Esophagus muscularis mucosa (tissue), 4 donors: ENCODE measurements around the gene ST6GAL1. TPM values are rescaled to one million over a fixed set of nuclear protein-coding genes. Genes with fewer than 3 reads are reported as not detected.
A peak's percentile ranks its signal among the peaks of the same experiment; 100 is the strongest.

ENCODE experiments used
- DNase-seq: peaks from one replicate; pipeline ENCODE4 v3.0.0-alpha.2; 2017; ENCODE audit errors: extremely low spot score
- H3K27ac ChIP-seq, 4 donors: fragments of 200-600 bp; sonication (generic); replicated peaks in 1 of 4; 1 replicate in 3 of 4; 2 replicates in 1 of 4; pipeline ENCODE4 v1.5.1; 2016 to 2019; ENCODE audit warnings: mild to moderate bottlenecking in 1 of 4
- H3K27me3 ChIP-seq, 4 donors: fragments of 200-600 bp; sonication (generic); one replicate each; pipeline versions ENCODE4 v1.5.1 to v1.6.0; 2016 to 2019
- H3K36me3 ChIP-seq, 4 donors: fragments of 200-600 bp; sonication (generic); one replicate each; pipeline ENCODE4 v1.5.1; 2016 to 2019
- H3K4me1 ChIP-seq, 4 donors: fragments of 200-600 bp; sonication (generic); one replicate each; pipeline ENCODE4 v1.5.1; 2016 to 2019
- H3K4me3 ChIP-seq, 4 donors: fragments of 200-600 bp; sonication (generic); 1 replicate in 2 of 4; 2 replicates in 2 of 4; pipeline ENCODE4 v1.5.1; 2016 to 2019; ENCODE audit warnings: mild to moderate bottlenecking in 4 of 4, moderate library complexity in 1 of 4
- H3K9me3 ChIP-seq, 4 donors: fragments of 200-600 bp; sonication (generic); 1 replicate in 3 of 4; 2 replicates in 1 of 4; pipeline ENCODE4 v1.5.1; 2016 to 2019
- EP300 ChIP-seq: sonication (generic); formaldehyde crosslinking; IDR thresholded peaks from one replicate; pipeline ENCODE4 v1.6.1; 2017; ENCODE audit warnings: antibody characterized with exemption
- POLR2A ChIP-seq: fragments of 450-650 bp; IDR thresholded peaks from one replicate; pipeline ENCODE4 v1.6.1; 2017; ENCODE audit warnings: antibody characterized with exemption, moderate library complexity, mild to moderate bottlenecking, low read depth
- POLR2AphosphoS5 ChIP-seq, 2 donors: sonication (generic); formaldehyde crosslinking; IDR thresholded peaks; one replicate each; pipeline ENCODE4 v1.6.1; 2017; ENCODE audit warnings: antibody characterized with exemption in 2 of 2
- WGBS: methylation state at CpG from one replicate; pipeline ENCODE4 v1.1.5; 2018; 5-methylcytosine and 5-hydroxymethylcytosine counted together
- intact Hi-C: fragments of 100-400 bp; cut with DNase I; formaldehyde crosslinking; loops from one replicate; pipeline ENCODE4 v1.15.1; 2023
- total RNA-seq, 4 donors: library from RNA; depleted of rRNA; stranded (reverse); fragments of >200 nt; gene quantifications; one replicate each; pipeline versions ENCODE4 v1.1.0 to v1.2.1, GENCODE V29; 2016
- TF ChIP-seq, protein P1 (sequence below), 3 experiments: fragments of 200-600 bp in 2 of 3; fragments of 450-650 bp in 1 of 3; sonication (generic) in 2 of 3; IDR thresholded peaks; one replicate each; pipeline ENCODE4 v1.5.1; 2017 to 2019; ENCODE audit warnings: antibody characterized with exemption in 3 of 3, mild to moderate bottlenecking in 2 of 3, moderate library complexity in 1 of 3

Gene ST6GAL1
- total RNA-seq, 4 donors from 2014 or later, result 15.4 to 29.6 (median 24.4) TPM

DNA sequence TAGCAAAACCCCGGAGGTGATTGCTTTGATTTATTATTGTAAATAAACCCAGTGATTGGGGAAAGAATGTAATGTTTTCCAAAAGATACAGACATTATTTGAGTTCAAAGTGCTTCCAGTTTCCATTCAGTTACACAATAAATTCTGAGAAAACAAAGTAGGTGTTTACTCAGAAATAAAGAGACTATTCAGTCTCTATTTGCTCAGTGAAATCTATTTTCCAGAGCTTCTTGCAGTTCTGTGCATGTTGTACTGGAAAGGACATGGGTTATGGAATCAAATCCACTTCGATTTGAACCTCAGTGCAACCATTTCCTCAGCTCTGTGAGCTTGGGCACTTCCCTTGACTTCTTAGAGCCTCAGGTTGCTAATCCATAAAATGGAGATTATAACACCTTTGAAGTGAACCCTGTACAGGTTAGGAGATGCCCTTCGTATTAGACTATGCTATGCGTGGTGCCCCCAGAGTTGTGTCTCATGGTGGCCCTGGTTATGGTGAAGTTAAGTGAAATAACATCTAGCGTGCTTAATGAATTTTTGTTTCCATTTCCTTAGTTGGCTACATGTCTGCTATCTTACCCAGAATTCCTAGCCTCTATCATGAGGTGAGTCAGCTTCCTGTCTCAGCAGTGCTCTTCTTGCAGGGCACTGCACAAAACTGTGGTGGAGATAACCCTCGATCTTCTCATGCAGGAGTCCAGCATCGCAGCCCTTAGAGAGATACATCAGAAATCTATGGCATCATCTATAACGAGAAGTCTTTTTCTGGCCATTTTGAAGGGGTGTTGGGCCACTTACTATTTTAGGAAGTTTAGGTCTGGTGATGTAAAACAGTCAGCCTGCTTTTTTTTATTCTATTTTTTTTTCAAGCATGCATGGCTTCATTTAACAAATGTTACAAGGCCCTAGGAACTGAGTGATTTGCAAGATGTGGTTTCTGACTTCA is 111.3 kb downstream of the ST6GAL1 start:
- DNase-seq, result no peak
- peaks cover 0 to 25% (median 15%) of the 10 kb centered on the region in 4 donors for H3K4me1 ChIP-seq
- no peak overlapping the region for H3K27ac ChIP-seq
- intact Hi-C loops, result no loop called here
- H3K4me3 ChIP-seq, result no peak overlapping the region
- 73% methylated on average over 8 of the region's 8 CpGs for WGBS
- H3K9me3 ChIP-seq, result no peaks in the 10 kb centered on the region
- no peaks in the 10 kb centered on the region for H3K27me3 ChIP-seq
- TF ChIP-seq EP300 (no peak), POLR2AphosphoS5 (IDR thresholded peaks at IDR 0.05) (peak in 1 of 2 donors; percentile 32)
- peaks cover 0 to 22% (median 7%) of the 10 kb centered on the region in 4 donors for H3K36me3 ChIP-seq

DNA sequence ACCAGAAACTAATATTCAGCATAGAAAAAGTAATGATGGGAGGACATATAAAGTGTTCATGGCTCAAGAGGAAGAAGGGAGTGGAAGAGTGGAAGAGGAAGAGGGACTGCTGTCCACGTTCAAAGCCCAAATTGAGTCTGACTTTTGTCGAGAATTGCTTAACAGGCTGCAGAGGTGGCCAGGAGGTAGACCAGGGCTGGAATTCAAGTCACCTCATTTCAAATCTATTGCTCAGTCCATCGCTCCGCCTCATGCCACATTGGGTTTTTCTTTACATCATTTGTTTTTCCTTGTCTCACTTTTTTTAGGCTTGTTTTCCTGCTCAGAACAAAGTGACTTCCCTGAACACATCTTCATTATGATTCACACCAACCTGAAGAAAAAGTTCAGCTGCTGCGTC is 112.0 kb downstream of the ST6GAL1 start:
- Histone ChIP-seq H3K9me3 (no peaks in the 10 kb centered on the region), H3K27me3 (no peaks in the 10 kb centered on the region), H3K27ac (no peak overlapping the region), H3K4me1 (peaks cover 0 to 25% (median 15%) of the 10 kb centered on the region in 4 donors), H3K36me3 (peaks cover 0 to 22% (median 7%) of the 10 kb centered on the region in 4 donors), H3K4me3 (no peak overlapping the region)
- WGBS, result 87% methylated on average over 5 of the region's 5 CpGs
- intact Hi-C loops, result no loop called here
- DNase-seq, result no peak
- no peak for TF ChIP-seq EP300
- TF ChIP-seq, protein P1, sequence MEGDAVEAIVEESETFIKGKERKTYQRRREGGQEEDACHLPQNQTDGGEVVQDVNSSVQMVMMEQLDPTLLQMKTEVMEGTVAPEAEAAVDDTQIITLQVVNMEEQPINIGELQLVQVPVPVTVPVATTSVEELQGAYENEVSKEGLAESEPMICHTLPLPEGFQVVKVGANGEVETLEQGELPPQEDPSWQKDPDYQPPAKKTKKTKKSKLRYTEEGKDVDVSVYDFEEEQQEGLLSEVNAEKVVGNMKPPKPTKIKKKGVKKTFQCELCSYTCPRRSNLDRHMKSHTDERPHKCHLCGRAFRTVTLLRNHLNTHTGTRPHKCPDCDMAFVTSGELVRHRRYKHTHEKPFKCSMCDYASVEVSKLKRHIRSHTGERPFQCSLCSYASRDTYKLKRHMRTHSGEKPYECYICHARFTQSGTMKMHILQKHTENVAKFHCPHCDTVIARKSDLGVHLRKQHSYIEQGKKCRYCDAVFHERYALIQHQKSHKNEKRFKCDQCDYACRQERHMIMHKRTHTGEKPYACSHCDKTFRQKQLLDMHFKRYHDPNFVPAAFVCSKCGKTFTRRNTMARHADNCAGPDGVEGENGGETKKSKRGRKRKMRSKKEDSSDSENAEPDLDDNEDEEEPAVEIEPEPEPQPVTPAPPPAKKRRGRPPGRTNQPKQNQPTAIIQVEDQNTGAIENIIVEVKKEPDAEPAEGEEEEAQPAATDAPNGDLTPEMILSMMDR (IDR thresholded peaks at IDR 0.05), result no peak
- no peak for TF ChIP-seq POLR2AphosphoS5 (IDR thresholded peaks at IDR 0.05)
- TF ChIP-seq POLR2A, result no peak

DNA sequence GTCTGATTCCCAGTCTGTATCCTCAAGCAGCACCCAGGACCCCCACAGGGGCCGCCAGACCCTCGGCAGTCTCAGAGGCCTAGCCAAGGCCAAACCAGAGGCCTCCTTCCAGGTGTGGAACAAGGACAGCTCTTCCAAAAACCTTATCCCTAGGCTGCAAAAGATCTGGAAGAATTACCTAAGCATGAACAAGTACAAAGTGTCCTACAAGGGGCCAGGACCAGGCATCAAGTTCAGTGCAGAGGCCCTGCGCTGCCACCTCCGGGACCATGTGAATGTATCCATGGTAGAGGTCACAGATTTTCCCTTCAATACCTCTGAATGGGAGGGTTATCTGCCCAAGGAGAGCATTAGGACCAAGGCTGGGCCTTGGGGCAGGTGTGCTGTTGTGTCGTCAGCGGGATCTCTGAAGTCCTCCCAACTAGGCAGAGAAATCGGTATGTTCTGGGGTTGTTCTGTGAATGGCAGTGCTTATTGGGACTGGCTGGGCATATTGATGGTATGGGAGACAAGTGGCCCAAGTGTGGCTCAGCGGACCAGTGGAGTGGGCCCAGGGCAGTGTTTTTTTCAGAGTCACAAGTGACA is 112.6 kb downstream of the ST6GAL1 start:
- H3K4me3 ChIP-seq, result no peak overlapping the region
- no peak for DNase-seq
- peaks cover 0 to 25% (median 15%) of the 10 kb centered on the region in 4 donors for H3K4me1 ChIP-seq
- WGBS, result 96% methylated on average over 7 of the region's 8 CpGs
- no peaks in the 10 kb centered on the region for H3K27me3 ChIP-seq
- no peaks in the 10 kb centered on the region for H3K9me3 ChIP-seq
- intact Hi-C loops, result no loop called here
- H3K27ac ChIP-seq, result no peak overlapping the region
- no peak for TF ChIP-seq POLR2AphosphoS5 (IDR thresholded peaks at IDR 0.05)
- peaks cover 0 to 22% (median 7%) of the 10 kb centered on the region in 4 donors for H3K36me3 ChIP-seq

DNA sequence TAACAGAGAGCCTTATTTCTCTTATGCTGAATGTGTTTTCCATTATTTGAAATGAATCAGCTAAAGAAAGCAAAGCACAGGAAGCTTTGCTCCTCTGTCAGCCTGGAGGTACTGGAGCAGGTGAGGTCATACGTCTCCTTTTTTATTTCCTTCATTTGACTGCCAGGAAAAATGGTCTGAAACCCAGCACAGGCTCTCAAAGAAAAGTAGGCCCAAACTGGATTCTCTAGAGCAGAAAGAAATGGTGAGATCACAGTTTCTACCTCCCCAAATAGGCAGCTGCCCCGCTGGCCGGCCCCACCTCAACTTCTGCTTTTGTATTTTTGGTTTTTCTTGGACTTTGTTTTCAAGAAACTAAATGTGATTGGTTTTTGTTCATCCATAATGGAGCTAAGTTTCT is 113.9 kb downstream of the ST6GAL1 start:
- DNase-seq, result no peak
- WGBS, result 74% methylated on average over 3 of the region's 3 CpGs
- Histone ChIP-seq H3K4me3 (no peak overlapping the region), H3K4me1 (peaks cover 0 to 25% (median 15%) of the 10 kb centered on the region in 4 donors), H3K27ac (no peak overlapping the region), H3K36me3 (peaks cover 0 to 16% (median 7%) of the 10 kb centered on the region in 4 donors), H3K9me3 (no peaks in the 10 kb centered on the region), H3K27me3 (no peaks in the 10 kb centered on the region)
- intact Hi-C loops, result no loop called here
- TF ChIP-seq, protein P1 (IDR thresholded peaks at IDR 0.05), result no peak
- TF ChIP-seq POLR2A (no peak), POLR2AphosphoS5 (IDR thresholded peaks at IDR 0.05) (no peak), EP300 (no peak)

DNA sequence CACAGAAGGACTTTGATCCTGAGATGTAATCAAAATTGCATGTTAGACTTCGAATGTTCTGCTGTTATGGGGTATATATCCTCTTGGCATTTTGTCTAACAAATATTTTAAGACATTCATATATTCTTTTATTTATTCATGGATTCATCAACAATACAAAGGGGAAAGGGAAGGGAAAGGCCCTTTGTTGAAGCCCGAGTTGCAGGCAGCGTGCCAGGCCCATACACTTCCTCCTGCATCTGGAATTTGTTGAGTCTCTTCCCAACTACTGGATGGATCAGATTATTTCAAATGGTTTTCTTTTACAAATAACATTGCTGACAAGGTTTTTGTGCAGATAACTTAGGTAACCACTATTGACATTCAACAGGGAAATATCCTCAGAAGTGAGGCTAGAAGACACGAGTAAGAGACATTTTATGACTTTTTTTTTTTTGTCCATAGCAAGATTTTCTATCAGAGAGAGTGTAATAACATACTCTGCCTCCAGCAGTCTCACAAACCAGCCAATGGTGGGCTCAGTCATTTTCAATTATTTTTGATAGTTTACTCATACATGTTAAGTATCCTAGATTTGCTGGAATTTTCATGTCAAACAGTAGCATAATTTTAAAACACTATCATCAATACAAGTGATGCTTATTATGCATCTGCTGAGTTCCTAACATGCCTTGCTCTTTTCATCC is 114.7 kb downstream of the ST6GAL1 start:
- Histone ChIP-seq H3K4me1 (peaks cover 0 to 25% (median 12%) of the 10 kb centered on the region in 4 donors), H3K27ac (no peak overlapping the region), H3K27me3 (no peaks in the 10 kb centered on the region), H3K4me3 (no peak overlapping the region), H3K9me3 (no peaks in the 10 kb centered on the region), H3K36me3 (peaks cover 0 to 16% (median 4%) of the 10 kb centered on the region in 4 donors)
- TF ChIP-seq EP300 (no peak), POLR2A (no peak), POLR2AphosphoS5 (IDR thresholded peaks at IDR 0.05) (no peak)
- TF ChIP-seq, protein P1 (IDR thresholded peaks at IDR 0.05), result no peak
- WGBS, result 63% methylated on average over 4 of the region's 4 CpGs
- no peak for DNase-seq
- intact Hi-C loops, result no loop called here
